Sigmoid colon (tissue), 4 donors: ENCODE measurements around the gene CD81.

Experiments used
- CTCF ChIP-seq, 4 experiments: fragments of 450-650 bp in 3 of 4; fragments of 200-600 bp in 1 of 4; IDR thresholded peaks; one replicate each; pipeline ENCODE4 v1.5.1; 2016 to 2019; ENCODE audit warnings: antibody characterized with exemption in 4 of 4, mild to moderate bottlenecking in 3 of 4, moderate library complexity in 2 of 4
- EP300 ChIP-seq, 4 donors: sonication (generic); formaldehyde crosslinking; IDR thresholded peaks; one replicate each; pipeline ENCODE4 v1.6.1; 2017; ENCODE audit warnings: antibody characterized with exemption in 4 of 4
- POLR2A ChIP-seq, 2 donors: fragments of 450-650 bp; IDR thresholded peaks; one replicate each; pipeline ENCODE4 v1.6.1; 2016; ENCODE audit warnings: antibody characterized with exemption in 2 of 2, mild to moderate bottlenecking in 2 of 2, moderate library complexity in 2 of 2
- POLR2AphosphoS5 ChIP-seq, 4 donors: sonication (generic); formaldehyde crosslinking; IDR thresholded peaks; one replicate each; pipeline ENCODE4 v1.6.1; 2017; ENCODE audit warnings: antibody characterized with exemption in 4 of 4

- TF ChIP-seq CTCF (IDR thresholded peaks at IDR 0.05) (no peak), POLR2AphosphoS5 (IDR thresholded peaks at IDR 0.05) (no peak), EP300 (IDR thresholded peaks at IDR 0.05) (no peak), POLR2A (IDR thresholded peaks at IDR 0.05) (no peak)
Measured at GRCh38 chr11:2423157-2424025, 46.3 kb downstream of the CD81 start.
